Pulmonary artery endothelial cell (primary cell): ENCODE data around the gene KIFC1. TPM values are rescaled to one million over a fixed set of nuclear protein-coding genes. Genes with fewer than 3 reads are reported as not detected.

Experiments
- DNase-seq: peaks from one replicate; pipeline ENCODE4 v3.0.0-alpha.2; 2011; ENCODE audit warnings: low read depth, low spot score
- total RNA-seq: library from RNA; depleted of rRNA; stranded (reverse); fragments of >200 nt; gene quantifications from 2 replicates; pipeline ENCODE4 v1.2.3, GENCODE V29; 2014

Gene KIFC1
- total RNA-seq, 1 donor from 2014 or later, result 19.9 TPM

- DNase-seq, result no peak
These were observed 35.2 kb downstream of the KIFC1 start for GRCh38 chr6:33426590-33427511.

- DNase-seq, result no peak
These were observed 36.1 kb downstream of the KIFC1 start for GRCh38 chr6:33427585-33428223.

- DNase-seq, result no peak
These were observed 36.8 kb downstream of the KIFC1 start for GRCh38 chr6:33428224-33428965.

GRCh38 chr6:33428966-33429749 is 37.5 kb downstream of the KIFC1 start:
- no peak for DNase-seq

- no peak for DNase-seq
These were observed 38.1 kb downstream of the KIFC1 start for GRCh38 chr6:33429750-33430052.

- no peak for DNase-seq
These were observed 38.7 kb downstream of the KIFC1 start for GRCh38 chr6:33430334-33430733.

GRCh38 chr6:33430991-33431879 is 39.6 kb downstream of the KIFC1 start:
- no peak for DNase-seq

GRCh38 chr6:33431880-33432541 is 40.4 kb downstream of the KIFC1 start:
- DNase-seq, result no peak

GRCh38 chr6:33432546-33432945 is 40.9 kb downstream of the KIFC1 start:
- DNase-seq, result no peak

GRCh38 chr6:33433001-33433543 is 41.4 kb downstream of the KIFC1 start:
- DNase-seq, result no peak

GRCh38 chr6:33433544-33434191 is 42.0 kb downstream of the KIFC1 start:
- no peak for DNase-seq

GRCh38 chr6:33434961-33435360 is 43.3 kb downstream of the KIFC1 start:
- DNase-seq, result no peak

GRCh38 chr6:33437666-33438065 is 46.0 kb downstream of the KIFC1 start:
- DNase-seq, result no peak

- DNase-seq, result no peak
These were observed 47.5 kb downstream of the KIFC1 start for GRCh38 chr6:33438978-33439594.

- no peak for DNase-seq
These were observed 48.5 kb downstream of the KIFC1 start for GRCh38 chr6:33439956-33440648.

GRCh38 chr6:33440649-33441309 is 49.2 kb downstream of the KIFC1 start:
- no peak for DNase-seq

- no peak for DNase-seq
These were observed 49.8 kb downstream of the KIFC1 start for GRCh38 chr6:33441457-33441856.
